Heart left ventricle (tissue), 16 donors: ENCODE results near the gene VPS54. TPM values are rescaled to one million over a fixed set of nuclear protein-coding genes. Genes with fewer than 3 reads are reported as not detected.
"Not testable (repeated sequence)": the region's sequence is repeated elsewhere in the genome, so short reads cannot be mapped to it uniquely, and the experiment has no call there.

Source experiments
- ATAC-seq, 4 donors: fragments of 200-7000 bp; cut with Tn5 transposase; one replicate each; pipeline ENCODE4 v1.9.1; 2020 to 2022; ENCODE audit warnings: moderate library complexity in 4 of 4, mild to moderate bottlenecking in 3 of 4, moderate number of reproducible peaks in 1 of 4
- DNase-seq, 5 donors: peaks; one replicate each; pipeline ENCODE4 v3.0.0-alpha.2; 2020
- H3K27ac ChIP-seq, 12 donors: fragments of 200-600 bp; sonication (generic) in 4 of 12; one replicate each; pipeline versions ENCODE4 v1.5.0 to v1.8.0; 2016 to 2022; ENCODE audit warnings: mild to moderate bottlenecking in 2 of 12
- H3K27me3 ChIP-seq, 9 donors: fragments of 200-600 bp; sonication (generic) in 2 of 9; one replicate each; pipeline versions ENCODE4 v1.5.1 to v1.8.0; 2016 to 2022; ENCODE audit warnings: mild to moderate bottlenecking in 3 of 9
- H3K36me3 ChIP-seq, 9 donors: fragments of 200-600 bp; sonication (generic) in 2 of 9; one replicate each; pipeline versions ENCODE4 v1.5.0 to v1.8.0; 2018 to 2022; ENCODE audit warnings: mild to moderate bottlenecking in 2 of 9
- H3K4me1 ChIP-seq, 12 donors: fragments of 200-600 bp; sonication (generic) in 4 of 12; one replicate each; pipeline versions ENCODE4 v1.5.0 to v1.8.0; 2016 to 2022; ENCODE audit warnings: mild to moderate bottlenecking in 3 of 12
- H3K4me3 ChIP-seq, 12 donors: fragments of 200-600 bp; sonication (generic) in 4 of 12; one replicate each; pipeline versions ENCODE4 v1.5.0 to v1.8.0; 2017 to 2022; ENCODE audit warnings: mild to moderate bottlenecking in 9 of 12, moderate library complexity in 4 of 12
- H3K9me3 ChIP-seq, 12 donors: fragments of 200-600 bp; sonication (generic) in 4 of 12; one replicate each; pipeline versions ENCODE4 v1.5.0 to v1.8.0; 2016 to 2022; ENCODE audit warnings: mild to moderate bottlenecking in 1 of 12
- CTCF ChIP-seq, 12 donors: fragments of 200-600 bp; sonication (generic) in 4 of 12; IDR thresholded peaks; one replicate each; pipeline versions ENCODE4 v1.5.0 to v1.8.0; 2018 to 2022; ENCODE audit warnings: antibody characterized with exemption in 12 of 12, mild to moderate bottlenecking in 5 of 12
- POLR2A ChIP-seq, 2 donors: fragments of 450-650 bp; IDR thresholded peaks; one replicate each; pipeline ENCODE4 v1.6.1; 2017; ENCODE audit warnings: antibody characterized with exemption in 2 of 2, mild to moderate bottlenecking in 2 of 2, moderate library complexity in 2 of 2
- WGBS, 4 donors: extraction: QIAGEN DNeasy Blood & Tissue Kit in 2 of 4; methylation state at CpG; one replicate each; pipeline versions ENCODE4 v1.1.5 to v1.1.7; 2013 to 2018; 5-methylcytosine and 5-hydroxymethylcytosine counted together
- intact Hi-C, 10 donors: fragments of 100-400 bp; cut with DNase I; formaldehyde crosslinking; loops; one replicate each; pipeline versions ENCODE4 v1.11.1 to v1.14.2; 2022
- polyA plus RNA-seq, 2 donors: library from polyadenylated mRNA; stranded (reverse); fragments of 200-250 nt; gene quantifications; one replicate each; pipeline ENCODE4 v1.2.3, GENCODE V29; 2013
- total RNA-seq, 9 donors: library from RNA; depleted of rRNA in 2 of 9; stranded (reverse); fragments of >200 nt in 2 of 9; fragmentation: NEBNext Ultra II Directional in 3 of 9; extraction: Animal tissue kit (Norgen Biotek cat#: 25700) in 3 of 9; gene quantifications; one replicate each; pipeline versions ENCODE4 v1.1.0 to v1.2.4, GENCODE V29; 2016 to 2023
- donor health status: ischemic (EF 13 %, LVEDD 7.1; RV severe dilation, severe dysfunction).
- donor health status: healthy with polysubstance abuse.
- donor health status: DM: no; HTN: yes; CAD: no.
- donor health status: DM: no; HTN: no; CAD: no.
- donor health status: ischemic (EF 25% LVEDD 6.9; RV normal size, moderate dysfunction).
- donor health status: ischemic (EF 25% LVEDD 5.7; RV mildly dilated, moderate dysfunction).
- donor health status: healthy.
- donor health status: DM: yes; HTN: yes; CAD: no.
- donor health status: ischemic (EF 35%, LVEDD 5.7; RV mildly dilated, moderate dysfunction).
- donor health status: nonischemic (EF 11% LVEDD 7.7; RV severe dilation, severe dysfunction).
- donor health status: DM: yes; HTN: yes; CAD: no.
- donor health status: PGD.
- donor health status: ischemic (EF 29% LVEDD 5.4; RV normal size, mild dysfunction).
- donor health status: nonischemic (EF 23%, LVEDD 6.1; RV moderate dilation, normal function).

The VPS54 gene
- total and polyA plus RNA-seq, 11 donors, result 6.4 to 14.0 (median 9.4) TPM

GRCh38 chr2:63975437-63976124 is 43.6 kb downstream of the VPS54 start:
- intact Hi-C loops, result no loop called here
- H3K36me3 ChIP-seq, result peaks cover 0 to 93% (median 72%) of the 10 kb centered on the region in 9 donors
- ATAC-seq (no peak), DNase-seq (no peak)
- no peak overlapping the region for H3K4me3 ChIP-seq
- H3K27me3 ChIP-seq, result no peaks in the 10 kb centered on the region
- H3K4me1 ChIP-seq, result no peaks in the 10 kb centered on the region
- TF ChIP-seq POLR2A (IDR thresholded peaks at IDR 0.05), result no peak
- TF ChIP-seq CTCF (IDR thresholded peaks at IDR 0.05), result no peak
- H3K27ac ChIP-seq, result no peak overlapping the region
- no peaks in the 10 kb centered on the region for H3K9me3 ChIP-seq
- WGBS, 4 donors, result 90 to 99% (median 94%) methylated on average over 15 of the region's 15 CpGs

DNA sequence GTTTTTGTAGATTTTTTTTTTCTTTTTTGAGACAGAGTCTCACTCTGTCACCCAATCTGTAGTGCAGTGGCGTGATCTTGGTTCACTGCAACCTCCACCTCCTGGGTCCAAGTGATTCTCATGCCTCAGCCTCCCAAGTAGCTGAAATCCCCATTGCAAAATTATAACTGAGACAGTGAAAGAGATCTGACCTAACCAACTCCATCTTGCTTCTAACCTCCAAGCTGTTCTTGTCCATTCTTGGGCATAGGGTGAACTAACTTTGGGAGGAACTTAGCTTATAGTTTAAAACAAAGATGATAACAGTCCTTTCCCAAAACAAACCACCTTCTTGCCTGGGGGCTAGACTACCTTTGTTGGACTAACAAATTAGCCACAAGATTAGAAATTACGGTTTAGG is 44.2 kb downstream of the VPS54 start:
- H3K4me1 ChIP-seq, H3K27ac ChIP-seq, DNase-seq, ATAC-seq, H3K4me3 ChIP-seq, H3K27me3 ChIP-seq, H3K9me3 ChIP-seq, intact Hi-C loops: not testable (repeated sequence)
- WGBS, 4 donors, result 96 to 100% (median 97%) methylated on average over 2 of the region's 2 CpGs
- peaks cover 0 to 92% (median 71%) of the 10 kb centered on the region in 9 donors for H3K36me3 ChIP-seq

- WGBS, 4 donors, result 38 to 51% (median 47%) methylated on average over 3 of the region's 3 CpGs
- peaks cover 0 to 76% (median 51%) of the 10 kb centered on the region in 9 donors for H3K36me3 ChIP-seq
- TF ChIP-seq CTCF (IDR thresholded peaks at IDR 0.05) (no peak), POLR2A (IDR thresholded peaks at IDR 0.05) (no peak)
- H3K27me3 ChIP-seq, result no peaks in the 10 kb centered on the region
- no peak overlapping the region for H3K27ac ChIP-seq
- no peak overlapping the region for H3K4me3 ChIP-seq
- intact Hi-C loops, result no loop called here
- H3K4me1 ChIP-seq, result peaks cover 0 to 6% (median 0%) of the 10 kb centered on the region in 12 donors
- DNase-seq, result no peak
- no peaks in the 10 kb centered on the region for H3K9me3 ChIP-seq
- no peak for ATAC-seq
Observed at GRCh38 chr2:63962186-63962585, 57.0 kb downstream of the VPS54 start.

GRCh38 chr2:63950414-63950813 is 68.8 kb downstream of the VPS54 start:
- intact Hi-C loops, result no loop called here
- TF ChIP-seq CTCF (IDR thresholded peaks at IDR 0.05), result no peak
- no peak for TF ChIP-seq POLR2A (IDR thresholded peaks at IDR 0.05)
- Histone ChIP-seq H3K4me1 (no peaks in the 10 kb centered on the region), H3K27me3 (no peaks in the 10 kb centered on the region), H3K9me3 (peaks cover 0 to 32% (median 0%) of the 10 kb centered on the region in 12 donors), H3K36me3 (peaks cover 0 to 43% (median 29%) of the 10 kb centered on the region in 9 donors), H3K27ac (no peak overlapping the region), H3K4me3 (no peak overlapping the region)
- DNase-seq, result no peak
- no peak for ATAC-seq

DNA sequence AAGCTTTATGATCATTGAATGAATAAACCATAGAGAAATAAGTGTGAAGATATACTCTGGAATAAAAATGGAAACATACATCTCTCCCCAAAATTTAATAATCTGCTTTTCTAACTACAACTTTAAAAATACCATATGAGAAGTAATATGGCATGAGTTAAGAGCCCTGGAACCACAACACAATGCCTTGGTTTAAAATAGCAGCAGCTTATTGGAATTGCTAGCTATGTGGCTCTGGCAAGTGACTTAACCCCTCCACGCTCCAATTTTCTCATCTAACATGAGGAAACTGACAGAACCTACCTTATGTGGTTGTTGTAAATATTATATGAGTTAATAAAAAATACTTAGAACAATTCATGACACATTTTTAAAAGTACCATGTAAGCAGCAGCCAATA is 76.4 kb downstream of the VPS54 start:
- no peaks in the 10 kb centered on the region for H3K27me3 ChIP-seq

DNA sequence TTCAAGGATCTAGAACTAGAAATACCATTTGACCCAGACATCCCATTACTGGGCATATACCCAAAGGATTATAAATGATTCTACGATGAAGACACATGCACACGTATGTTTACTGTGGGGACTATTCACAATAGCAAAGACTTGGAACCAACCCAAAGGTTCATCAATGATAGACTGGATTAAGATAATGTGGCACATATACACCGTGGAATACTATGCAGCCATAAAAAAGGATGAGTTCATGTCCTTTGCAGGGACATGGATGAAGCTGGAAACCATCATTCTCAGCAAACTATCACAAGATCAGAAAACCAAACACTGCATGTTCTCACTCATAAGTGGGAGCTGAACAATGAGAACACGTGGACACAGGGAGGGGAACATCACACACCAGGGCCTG is 87.1 kb downstream of the VPS54 start:
- intact Hi-C loops, H3K27ac ChIP-seq, H3K27me3 ChIP-seq, DNase-seq, H3K4me1 ChIP-seq, ATAC-seq, H3K9me3 ChIP-seq, H3K4me3 ChIP-seq: not testable (repeated sequence)
- peaks cover 0 to 70% (median 41%) of the 10 kb centered on the region in 9 donors for H3K36me3 ChIP-seq
- WGBS, 4 donors, result 96 to 98% (median 98%) methylated on average over 4 of the region's 4 CpGs

More for the DNA sequence above, 76.4 kb downstream of the VPS54 start:
- TF ChIP-seq POLR2A (IDR thresholded peaks at IDR 0.05), result no peak
- no peak for TF ChIP-seq CTCF (IDR thresholded peaks at IDR 0.05)
- H3K27ac ChIP-seq, result no peak overlapping the region
- WGBS, 4 donors, result 56 to 67% (median 64%) methylated on average over 1 of the region's 1 CpG
- H3K9me3 ChIP-seq, result peaks cover 0 to 27% (median 0%) of the 10 kb centered on the region in 12 donors
- no peak overlapping the region for H3K4me3 ChIP-seq
- ATAC-seq (no peak), DNase-seq (no peak)
- H3K36me3 ChIP-seq, result peaks cover 0 to 90% (median 65%) of the 10 kb centered on the region in 9 donors
- intact Hi-C loops, result no loop called here
- H3K4me1 ChIP-seq, result peaks cover 0 to 5% (median 0%) of the 10 kb centered on the region in 12 donors
